WERI-Rb-1 (cell line): ENCODE results near the gene ENGASE.

Source experiments
- DNase-seq: peaks from one replicate; pipeline ENCODE4 v3.0.0-alpha.2; 2020
- H3K27ac ChIP-seq: fragments of 250-450 bp; sonication (Bioruptor Pico); 2 replicates; pipeline ENCODE4 v1.5.1; 2020; ENCODE audit warnings: mild to moderate bottlenecking, moderate library complexity
- H3K27me3 ChIP-seq: fragments of 250-450 bp; sonication (Bioruptor Pico); 2 replicates; pipeline ENCODE4 v1.5.1; 2021; ENCODE audit warnings: mild to moderate bottlenecking, low read depth, moderate library complexity; ENCODE audit not compliant: insufficient read depth, severe bottlenecking
- H3K36me3 ChIP-seq: fragments of 250-450 bp; sonication (Bioruptor Pico); 2 replicates; pipeline ENCODE4 v1.5.1; 2020; ENCODE audit warnings: mild to moderate bottlenecking, moderate library complexity
- H3K4me3 ChIP-seq: 2 replicates; pipeline ENCODE4 v1.5.1; 2011; ENCODE audit warnings: low read depth, mild to moderate bottlenecking, control low read depth, low read length
- H3K9me3 ChIP-seq: fragments of 250-450 bp; sonication (Bioruptor Pico); 2 replicates; pipeline ENCODE4 v1.5.1; 2021; ENCODE audit warnings: mild to moderate bottlenecking, moderate library complexity; ENCODE audit not compliant: severe bottlenecking
- TF ChIP-seq, protein P1 (sequence below): IDR thresholded peaks from 2 replicates; pipeline ENCODE4 v1.5.1; 2011; ENCODE audit warnings: low read depth, mild to moderate bottlenecking, control low read depth, inconsistent platforms, low read length

Gene ENGASE

GRCh38 chr17:79093270-79093669 is 18.6 kb downstream of the ENGASE start:
- Histone ChIP-seq H3K27ac (no peak overlapping the region; the same call in 1 of the 2 replicates), H3K9me3 (no peaks in the 10 kb centered on the region), H3K27me3 (no peaks in the 10 kb centered on the region), H3K4me3 (no peak overlapping the region), H3K36me3 (peaks cover 31% of the 10 kb centered on the region)
- TF ChIP-seq, protein P1, sequence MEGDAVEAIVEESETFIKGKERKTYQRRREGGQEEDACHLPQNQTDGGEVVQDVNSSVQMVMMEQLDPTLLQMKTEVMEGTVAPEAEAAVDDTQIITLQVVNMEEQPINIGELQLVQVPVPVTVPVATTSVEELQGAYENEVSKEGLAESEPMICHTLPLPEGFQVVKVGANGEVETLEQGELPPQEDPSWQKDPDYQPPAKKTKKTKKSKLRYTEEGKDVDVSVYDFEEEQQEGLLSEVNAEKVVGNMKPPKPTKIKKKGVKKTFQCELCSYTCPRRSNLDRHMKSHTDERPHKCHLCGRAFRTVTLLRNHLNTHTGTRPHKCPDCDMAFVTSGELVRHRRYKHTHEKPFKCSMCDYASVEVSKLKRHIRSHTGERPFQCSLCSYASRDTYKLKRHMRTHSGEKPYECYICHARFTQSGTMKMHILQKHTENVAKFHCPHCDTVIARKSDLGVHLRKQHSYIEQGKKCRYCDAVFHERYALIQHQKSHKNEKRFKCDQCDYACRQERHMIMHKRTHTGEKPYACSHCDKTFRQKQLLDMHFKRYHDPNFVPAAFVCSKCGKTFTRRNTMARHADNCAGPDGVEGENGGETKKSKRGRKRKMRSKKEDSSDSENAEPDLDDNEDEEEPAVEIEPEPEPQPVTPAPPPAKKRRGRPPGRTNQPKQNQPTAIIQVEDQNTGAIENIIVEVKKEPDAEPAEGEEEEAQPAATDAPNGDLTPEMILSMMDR = no peak
- no peak for DNase-seq

GRCh38 chr17:79094261-79094660 is 19.6 kb downstream of the ENGASE start:
- no peak overlapping the region for H3K27ac ChIP-seq
- TF ChIP-seq, protein P1 = no peak
- H3K9me3 ChIP-seq = no peaks in the 10 kb centered on the region
- no peaks in the 10 kb centered on the region for H3K27me3 ChIP-seq
- H3K4me3 ChIP-seq = no peak overlapping the region
- peaks cover 28% of the 10 kb centered on the region for H3K36me3 ChIP-seq
- no peak for DNase-seq

- Histone ChIP-seq H3K4me3 (no peak overlapping the region), H3K36me3 (peaks cover 33% of the 10 kb centered on the region), H3K9me3 (no peaks in the 10 kb centered on the region), H3K27me3 (no peaks in the 10 kb centered on the region), H3K27ac (no peak overlapping the region)
- no peak for DNase-seq
- TF ChIP-seq, protein P1 = no peak
These were observed 20.9 kb downstream of the ENGASE start for GRCh38 chr17:79095345-79096055.

- TF ChIP-seq, protein P1 = no peak
- DNase-seq = no peak
- Histone ChIP-seq H3K9me3 (no peaks in the 10 kb centered on the region), H3K4me3 (no peak overlapping the region), H3K27me3 (no peaks in the 10 kb centered on the region), H3K27ac (no peak overlapping the region), H3K36me3 (peaks cover 33% of the 10 kb centered on the region)
These were observed 21.9 kb downstream of the ENGASE start for GRCh38 chr17:79096477-79096876.

GRCh38 chr17:79097226-79098055 is 22.8 kb downstream of the ENGASE start:
- no peak for DNase-seq
- H3K27me3 ChIP-seq = no peaks in the 10 kb centered on the region

More at GRCh38 chr17:79097226-79098055, 22.8 kb downstream of the ENGASE start:
- TF ChIP-seq, protein P1 = no peak
- Histone ChIP-seq H3K4me3 (no peak overlapping the region), H3K27ac (no peak overlapping the region), H3K9me3 (no peaks in the 10 kb centered on the region), H3K36me3 (peaks cover 25% of the 10 kb centered on the region)
